DND-41 (cell line): Measurements from ENCODE around the gene SOX5.

Experiments
- EZH2 ChIP-seq: IDR thresholded peaks from 3 replicates; pipeline ENCODE4 v1.6.1; 2012; ENCODE audit warnings: borderline replicate concordance, low read depth, mild to moderate bottlenecking, moderate library complexity, low read length, inconsistent platforms; ENCODE audit not compliant: severe bottlenecking
- TF ChIP-seq, protein P1 (sequence below): IDR thresholded peaks from 2 replicates; pipeline ENCODE4 v1.5.1; 2012; ENCODE audit warnings: borderline replicate concordance, low read length, moderate library complexity, mild to moderate bottlenecking; ENCODE audit not compliant: poor library complexity, severe bottlenecking; ENCODE audit errors: extremely low read depth

DNA sequence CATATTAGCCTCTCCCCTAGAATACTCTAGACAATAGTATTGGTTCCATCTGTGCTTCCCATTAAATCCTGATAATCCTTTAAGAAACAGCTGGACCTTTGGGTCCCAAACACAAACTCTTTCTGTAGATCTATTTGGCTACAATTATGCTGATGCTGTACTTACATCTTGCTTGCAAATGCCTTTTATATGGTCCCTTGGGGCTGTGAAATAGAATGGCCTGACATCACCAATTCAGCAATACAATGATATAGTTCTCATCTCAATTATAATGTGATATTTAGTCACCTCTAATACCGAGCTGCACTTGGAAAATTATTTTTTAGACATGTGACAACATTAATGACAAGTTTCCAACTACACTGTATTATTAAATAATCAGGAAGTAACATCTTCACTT is 261.5 kb downstream of the SOX5 start:
- TF ChIP-seq, protein P1, sequence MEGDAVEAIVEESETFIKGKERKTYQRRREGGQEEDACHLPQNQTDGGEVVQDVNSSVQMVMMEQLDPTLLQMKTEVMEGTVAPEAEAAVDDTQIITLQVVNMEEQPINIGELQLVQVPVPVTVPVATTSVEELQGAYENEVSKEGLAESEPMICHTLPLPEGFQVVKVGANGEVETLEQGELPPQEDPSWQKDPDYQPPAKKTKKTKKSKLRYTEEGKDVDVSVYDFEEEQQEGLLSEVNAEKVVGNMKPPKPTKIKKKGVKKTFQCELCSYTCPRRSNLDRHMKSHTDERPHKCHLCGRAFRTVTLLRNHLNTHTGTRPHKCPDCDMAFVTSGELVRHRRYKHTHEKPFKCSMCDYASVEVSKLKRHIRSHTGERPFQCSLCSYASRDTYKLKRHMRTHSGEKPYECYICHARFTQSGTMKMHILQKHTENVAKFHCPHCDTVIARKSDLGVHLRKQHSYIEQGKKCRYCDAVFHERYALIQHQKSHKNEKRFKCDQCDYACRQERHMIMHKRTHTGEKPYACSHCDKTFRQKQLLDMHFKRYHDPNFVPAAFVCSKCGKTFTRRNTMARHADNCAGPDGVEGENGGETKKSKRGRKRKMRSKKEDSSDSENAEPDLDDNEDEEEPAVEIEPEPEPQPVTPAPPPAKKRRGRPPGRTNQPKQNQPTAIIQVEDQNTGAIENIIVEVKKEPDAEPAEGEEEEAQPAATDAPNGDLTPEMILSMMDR = no peak
- no peak for TF ChIP-seq EZH2
